Posterior vena cava (tissue), 2 donors: ENCODE measurements around the gene ARHGEF26. TPM values are rescaled to one million over a fixed set of nuclear protein-coding genes. Genes with fewer than 3 reads are reported as not detected.
"Not testable (repeated sequence)": the region's sequence is repeated elsewhere in the genome, so short reads cannot be mapped to it uniquely, and the experiment has no call there.

Experiments used
- DNase-seq: peaks from one replicate; pipeline ENCODE4 v3.0.0-alpha.2; 2020; ENCODE audit warnings: low spot score
- intact Hi-C, 2 donors: fragments of 100-400 bp; cut with DNase I; formaldehyde crosslinking; loops; one replicate each; pipeline versions ENCODE4 v1.14.1 to v1.14.2; 2022 to 2023
- long read RNA-seq, 2 donors: library from polyadenylated mRNA; unstranded; transcript quantifications; one replicate each; pipeline ENCODE4 v2.0.0, GENCODE V29; 2020 to 2021
- total RNA-seq, 2 donors: library from RNA; stranded (reverse); fragmentation: NEBNext Ultra II Directional; extraction: Animal tissue kit (Norgen Biotek cat#: 25700); gene quantifications; one replicate each; pipeline ENCODE4 v1.2.1, GENCODE V29; 2021
- donor health status: DM: yes; HTN: yes; CAD: no.
- donor health status: DM: yes; HTN: yes; CAD: no.

ARHGEF26 gene
- 10 to 100 TPM; 14.4 to 24.9 TPM for total RNA-seq
- long read RNA-seq, donor 1, partial matches to known transcripts: 10 of 16 reads
- long read RNA-seq, donor 1, other reads (novel, unspliced or antisense): 5 of 16 reads
- long read RNA-seq, donor 2, partial matches to known transcripts: 14 of 17 reads
- long read RNA-seq, donor 2, other reads (novel, unspliced or antisense): 2 of 17 reads

DNA sequence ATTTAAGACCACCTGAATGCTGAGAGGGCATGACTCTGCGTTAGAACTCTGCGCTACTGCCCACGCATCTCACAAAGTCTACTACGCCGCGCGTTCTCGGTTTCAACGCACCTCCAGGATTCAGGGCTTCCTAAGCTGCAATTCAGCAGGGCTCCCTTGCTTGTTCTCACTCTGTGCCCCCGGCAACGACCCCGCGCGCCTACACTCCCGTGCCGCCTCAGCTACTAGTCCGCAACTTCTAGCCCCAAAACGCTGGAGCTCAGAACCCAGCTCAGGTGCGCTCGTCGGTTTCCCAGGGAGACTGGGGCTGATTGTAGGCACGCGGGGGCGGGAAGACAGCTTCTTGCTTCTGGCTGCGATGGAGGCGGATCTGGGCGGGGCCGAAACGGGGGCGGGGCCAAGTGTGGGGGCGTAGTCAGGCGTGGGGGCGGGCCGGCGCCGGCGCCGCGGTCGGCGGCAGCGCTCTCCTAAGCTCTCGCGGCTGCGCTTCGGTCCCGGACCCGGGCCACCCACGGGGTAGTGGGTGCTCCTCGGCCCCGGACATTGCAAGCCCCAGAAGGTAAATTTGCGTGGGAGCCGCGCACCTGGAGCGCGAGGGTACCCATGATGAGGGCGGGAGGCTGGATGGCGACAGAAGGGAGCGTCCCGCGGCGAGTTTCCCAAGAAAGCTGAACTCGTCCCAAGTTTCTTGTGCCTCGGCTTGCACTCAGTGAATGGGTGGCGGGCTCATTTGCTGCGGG is at the start of gene ARHGEF26:
ARHGEF26 (plus strand) TSS at position 430 of the 740 bp plus-strand sequence. CDS start 603 bp downstream, outside the sequence.
- intact Hi-C loops: loop anchor here in 1 of 2 donors (10.0 kb wide), 1 partner anchor 124 kb away; no protein-coding TSS in a partner anchor
- DNase-seq: peak; percentile 95

GRCh38 chr3:154074966-154075365 is 46.2 kb upstream of the ARHGEF26 start:
- no peak for DNase-seq
- intact Hi-C loops: no loop called here

DNA sequence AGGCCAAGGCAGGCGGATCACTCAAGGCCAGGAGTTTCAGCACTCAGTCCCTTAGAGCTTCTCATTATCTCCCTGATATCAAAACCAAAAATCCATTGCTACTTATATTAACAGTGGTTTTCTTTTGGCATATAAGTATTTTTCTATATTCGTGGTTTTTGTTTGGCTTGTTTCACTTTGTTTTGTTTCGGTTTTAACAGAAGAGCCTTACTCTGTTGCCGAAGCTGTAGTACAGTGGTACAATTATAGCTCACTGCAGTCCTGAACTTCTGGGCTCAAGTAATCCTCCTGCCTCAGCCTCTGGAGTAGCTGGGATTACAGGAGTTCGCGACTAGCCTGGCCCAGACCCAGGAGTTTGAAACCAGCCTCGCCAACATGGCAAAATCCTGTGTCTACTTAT is 42.5 kb upstream of the ARHGEF26 start:
- no peak for DNase-seq
- intact Hi-C loops: no loop called here

GRCh38 chr3:154081305-154081704 is 39.9 kb upstream of the ARHGEF26 start:
- DNase-seq: no peak
- intact Hi-C loops: no loop called here

DNA sequence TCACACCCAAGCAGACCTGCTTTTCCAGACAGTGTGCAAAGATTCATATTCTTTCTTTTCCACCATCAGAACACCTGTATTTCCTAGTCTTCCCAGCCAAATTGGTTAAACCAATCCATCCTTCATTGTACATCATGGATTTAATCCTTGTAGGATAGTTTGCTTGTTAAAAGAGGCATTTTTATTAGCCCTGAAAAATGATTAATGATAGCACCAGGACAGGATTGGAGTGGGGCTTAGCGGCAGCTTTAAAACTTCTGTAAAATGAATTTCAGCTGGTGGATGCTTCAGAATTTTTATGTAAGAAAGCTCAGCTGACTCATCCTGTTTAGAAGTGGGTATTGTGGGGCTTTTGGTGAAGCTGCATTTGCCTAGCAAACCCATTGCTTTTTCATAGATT is 36.1 kb upstream of the ARHGEF26 start:
- intact Hi-C loops: no loop called here
- DNase-seq: no peak

DNA sequence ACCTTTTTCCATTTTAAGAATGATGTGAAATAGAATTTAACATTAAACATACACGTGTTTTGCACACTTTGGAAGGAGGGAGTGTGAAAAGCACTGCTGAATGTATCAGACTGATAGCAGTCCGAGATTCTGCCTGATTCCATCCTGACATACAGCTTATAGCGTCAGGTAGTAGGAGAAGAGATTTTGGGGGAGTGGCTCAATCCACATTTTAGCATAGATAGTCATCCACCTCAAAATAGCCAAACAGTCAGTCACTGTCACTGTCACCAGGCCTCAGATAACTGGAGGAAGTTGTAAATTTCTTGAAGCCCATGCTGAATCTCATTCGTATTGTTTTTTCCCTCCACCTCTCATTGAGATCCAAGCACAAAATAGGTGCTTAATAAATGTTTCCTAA is 35.4 kb upstream of the ARHGEF26 start:
- intact Hi-C loops: no loop called here
- DNase-seq: no peak

GRCh38 chr3:154086286-154086685 is 34.9 kb upstream of the ARHGEF26 start:
- intact Hi-C loops: no loop called here
- DNase-seq: no peak

- intact Hi-C loops, DNase-seq: not testable (repeated sequence)
Observed at GRCh38 chr3:154087756-154088480, 33.3 kb upstream of the ARHGEF26 start.

DNA sequence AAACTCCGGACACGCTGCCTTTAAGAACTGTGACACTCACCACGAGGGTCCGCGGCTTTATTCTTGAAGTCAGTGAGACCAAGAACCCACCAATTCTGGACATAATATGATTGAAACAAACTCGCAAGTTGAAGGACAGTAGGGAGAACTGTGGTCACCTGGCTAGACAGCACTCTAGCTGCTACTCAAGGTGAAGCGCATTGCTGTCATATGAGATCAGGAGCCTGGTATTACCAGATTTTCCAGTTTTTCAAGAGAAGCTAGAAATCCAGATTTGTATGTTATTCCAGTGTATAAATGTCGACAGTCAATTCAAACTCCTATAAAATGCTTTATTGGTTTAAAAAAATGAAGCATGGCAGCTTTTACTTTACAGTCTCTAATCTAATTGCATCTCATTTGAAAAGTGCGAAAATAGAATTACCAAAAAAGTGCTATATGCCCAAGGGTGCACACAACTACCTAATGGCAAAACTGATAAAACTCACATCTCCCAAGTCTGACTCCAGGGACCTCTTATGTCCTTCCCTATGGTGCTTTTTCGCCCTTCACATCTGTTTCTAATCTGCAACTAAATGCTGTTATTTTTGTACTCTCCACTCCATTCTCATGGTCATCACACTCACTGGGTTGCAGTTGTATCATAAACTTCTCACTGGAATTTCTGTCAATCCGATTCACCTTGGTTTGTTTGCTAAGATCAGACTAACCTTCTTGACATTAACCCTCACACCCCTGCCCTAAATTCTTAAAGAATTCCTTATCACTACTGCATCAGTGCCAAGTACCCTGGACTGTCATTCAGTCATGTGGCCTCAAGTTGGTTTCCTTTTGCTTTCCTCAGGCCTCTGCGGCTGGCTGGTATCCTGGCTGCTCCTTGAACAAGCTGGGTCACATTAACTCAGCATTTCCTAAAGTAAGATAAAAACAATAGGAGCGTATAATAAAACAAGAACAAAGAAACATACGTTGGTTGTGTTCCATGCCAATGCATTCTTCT is 31.5 kb upstream of the ARHGEF26 start:
- intact Hi-C loops: loop anchor here in 1 of 2 donors (10.0 kb wide), 1 partner anchor 165 kb away; no protein-coding TSS in a partner anchor
- no peak for DNase-seq

DNA sequence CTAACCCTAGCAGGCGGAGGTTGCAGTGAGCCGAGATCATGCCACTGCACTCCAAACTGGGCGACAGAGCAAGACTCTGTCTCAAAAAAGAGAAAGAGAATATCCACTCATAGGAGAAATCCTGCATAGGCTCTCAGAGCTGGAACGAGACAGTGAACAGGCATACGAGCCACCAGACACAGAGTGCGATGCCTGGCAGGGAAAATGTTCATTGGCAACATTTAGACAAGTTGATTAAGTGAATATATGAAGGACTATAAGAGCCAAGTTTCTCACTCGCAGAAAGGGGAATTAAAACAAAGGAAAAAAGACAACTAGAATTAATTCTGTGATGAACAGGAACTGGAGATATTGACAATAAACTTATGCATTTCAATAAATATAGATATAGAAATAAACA is 27.1 kb upstream of the ARHGEF26 start:
- intact Hi-C loops: loop anchor here in 1 of 2 donors (10.0 kb wide), 1 partner anchor 161 kb away; no protein-coding TSS in a partner anchor

GRCh38 chr3:154095832-154096421 is 25.3 kb upstream of the ARHGEF26 start:
- DNase-seq: no peak
- intact Hi-C loops: loop anchor here in 1 of 2 donors (10.0 kb wide), 1 partner anchor 159 kb away; no protein-coding TSS in a partner anchor

More for the DNA sequence above, 27.1 kb upstream of the ARHGEF26 start:
- DNase-seq: no peak

DNA sequence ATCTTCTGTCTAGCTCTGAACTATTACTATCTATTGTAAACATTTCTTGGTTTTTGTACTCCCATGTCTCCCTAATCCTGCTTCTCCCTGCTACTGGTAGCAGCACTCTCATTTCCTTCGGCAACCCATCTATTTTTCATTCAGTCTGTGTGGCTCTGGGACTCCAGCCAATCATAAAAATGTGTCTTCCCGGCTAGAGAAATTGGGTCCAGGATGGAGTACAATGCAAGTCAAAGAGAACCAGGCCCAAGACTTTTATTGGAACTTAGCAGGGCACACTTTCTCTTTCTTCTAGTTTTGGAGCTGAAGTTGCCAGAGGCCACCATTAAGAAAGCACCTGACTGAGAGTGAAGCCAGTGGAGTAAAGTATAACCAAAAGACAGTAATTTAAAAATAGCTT is 22.8 kb upstream of the ARHGEF26 start:
- DNase-seq: no peak
- intact Hi-C loops: loop anchor here in 1 of 2 donors (10.0 kb wide), 1 partner anchor 156 kb away; no protein-coding TSS in a partner anchor

- intact Hi-C loops: no loop called here
- DNase-seq: no peak
Observed at GRCh38 chr3:154100556-154100955, 20.6 kb upstream of the ARHGEF26 start.

GRCh38 chr3:154101250-154101649 is 19.9 kb upstream of the ARHGEF26 start:
- DNase-seq: no peak

DNA sequence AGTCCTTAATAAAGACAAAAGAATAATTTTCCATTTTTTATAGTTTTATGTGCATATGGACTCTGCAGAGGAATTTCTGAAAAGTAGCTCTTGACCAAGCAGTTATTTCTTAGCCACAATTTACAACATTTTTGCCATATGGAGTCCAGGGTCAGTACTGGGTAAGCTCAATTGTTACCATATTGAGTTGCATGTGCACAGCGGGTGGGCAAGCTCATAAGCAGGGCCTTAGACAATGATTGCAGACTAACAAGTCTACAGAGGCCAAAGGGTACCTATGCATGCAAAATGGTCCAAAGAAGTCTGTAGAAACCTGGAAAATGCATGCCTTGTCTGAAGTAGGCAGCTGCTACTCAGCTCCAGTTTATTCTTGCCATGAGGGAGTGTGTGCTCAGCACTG is 19.0 kb upstream of the ARHGEF26 start:
- DNase-seq: no peak
- intact Hi-C loops: no loop called here

More at GRCh38 chr3:154101250-154101649, 19.9 kb upstream of the ARHGEF26 start:
- intact Hi-C loops: no loop called here

DNA sequence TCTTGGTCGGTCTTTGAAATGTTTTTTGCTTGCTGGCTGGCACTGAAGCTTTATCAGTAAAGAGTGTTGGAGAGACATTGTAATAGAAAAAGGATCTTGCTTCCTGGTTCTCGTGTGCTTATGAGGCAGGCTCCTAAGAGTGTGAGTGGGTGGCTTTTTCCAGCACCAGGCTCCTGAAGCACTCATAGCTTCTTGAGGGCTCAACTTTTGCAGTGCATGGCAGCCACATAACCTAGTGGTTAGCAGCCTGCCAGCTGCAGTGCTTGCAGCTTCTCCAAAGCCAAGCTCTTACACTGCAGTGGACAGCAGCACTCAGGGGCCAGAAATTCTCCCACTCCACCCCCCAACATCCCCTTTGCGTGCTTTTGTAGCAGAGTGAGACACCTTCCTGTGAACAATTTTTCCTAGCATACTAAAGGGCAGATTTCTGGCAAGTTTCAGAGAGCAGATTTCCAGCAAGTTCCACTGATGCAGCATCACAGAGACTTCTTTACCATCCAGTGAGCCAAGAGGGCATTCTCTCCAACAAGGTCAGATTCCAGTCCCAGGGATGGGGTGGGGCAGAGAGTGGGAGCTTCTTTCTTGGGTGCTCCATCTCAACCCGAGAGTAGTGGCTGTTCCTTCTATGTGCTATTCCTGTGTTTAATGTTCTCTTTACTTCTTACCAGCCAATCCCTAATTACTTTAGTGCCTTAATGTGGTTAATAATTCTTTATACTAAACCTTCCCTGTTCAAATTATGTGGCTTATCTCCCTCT is 15.8 kb upstream of the ARHGEF26 start:
- intact Hi-C loops: no loop called here

DNA sequence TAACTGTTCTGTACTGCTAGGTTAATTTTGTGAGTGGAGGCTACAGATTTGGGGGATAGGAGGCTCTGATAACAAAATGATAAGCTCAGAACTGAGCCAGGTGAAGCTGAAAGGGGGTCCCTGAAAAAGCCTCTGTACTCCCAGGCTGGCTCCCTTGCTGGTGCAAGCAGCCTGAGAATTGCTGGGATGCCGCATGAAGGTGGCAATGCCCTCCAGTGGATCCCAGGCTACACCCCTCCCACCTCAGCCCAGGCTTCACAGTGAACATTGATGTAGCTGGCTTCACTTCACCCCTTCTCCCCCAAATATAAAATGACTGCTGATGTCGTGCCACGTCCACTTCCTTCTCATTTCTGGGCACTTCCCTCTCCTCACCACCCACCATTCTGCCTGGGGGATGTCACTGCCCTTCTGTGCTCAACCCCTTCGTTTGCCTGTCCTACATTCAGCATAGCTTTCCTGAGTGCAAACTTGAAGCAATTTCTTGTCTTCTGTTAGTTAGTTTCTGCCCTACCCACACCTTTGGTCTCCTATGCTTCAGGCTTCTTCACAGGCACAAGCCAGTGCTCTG is 9.7 kb upstream of the ARHGEF26 start:
- intact Hi-C loops: no loop called here

More for the DNA sequence above, 15.8 kb upstream of the ARHGEF26 start:
- no peak for DNase-seq

More for the DNA sequence above, 9.7 kb upstream of the ARHGEF26 start:
- DNase-seq: no peak
